Psoas muscle (tissue), 8 donors: Measurements from ENCODE around the gene EEF1E1. TPM values are rescaled to one million over a fixed set of nuclear protein-coding genes. Genes with fewer than 3 reads are reported as not detected.
A peak's percentile ranks its signal among the peaks of the same experiment; 100 is the strongest.

Source experiments
- ATAC-seq, 4 donors: fragments of 200-7000 bp; cut with Tn5 transposase; one replicate each; pipeline ENCODE4 v1.9.1; 2020; ENCODE audit warnings: moderate library complexity in 3 of 4, mild to moderate bottlenecking in 2 of 4
- DNase-seq, 2 donors: peaks; one replicate each; pipeline ENCODE4 v3.0.0-alpha.2; 2020
- H3K27ac ChIP-seq: fragments of 200-600 bp; one replicate; pipeline ENCODE4 v1.8.0; 2022
- H3K27me3 ChIP-seq, 3 donors: fragments of 200-600 bp in 1 of 3; one replicate each; pipeline versions ENCODE4 v1.6.1 to v1.8.0; 2013 to 2022; ENCODE audit warnings: low read length in 2 of 3, mild to moderate bottlenecking in 2 of 3, moderate library complexity in 1 of 3; ENCODE audit not compliant: insufficient read depth in 3 of 3
- H3K36me3 ChIP-seq, 2 donors: fragments of 200-600 bp in 1 of 2; one replicate each; pipeline versions ENCODE4 v1.6.1 to v1.8.0; 2013 to 2022; ENCODE audit warnings: low read depth in 1 of 2, mild to moderate bottlenecking in 1 of 2, moderate library complexity in 1 of 2; ENCODE audit not compliant: insufficient read depth in 1 of 2
- H3K4me1 ChIP-seq: fragments of 200-600 bp; one replicate; pipeline ENCODE4 v1.8.0; 2022
- H3K4me3 ChIP-seq: fragments of 200-600 bp; one replicate; pipeline ENCODE4 v1.8.0; 2022; ENCODE audit warnings: mild to moderate bottlenecking
- H3K9me3 ChIP-seq: fragments of 200-600 bp; one replicate; pipeline ENCODE4 v1.8.0; 2022
- WGBS, 3 donors: extraction: QIAGEN DNeasy Blood & Tissue Kit; methylation state at CpG; one replicate each; pipeline versions ENCODE4 v1.1.6 to v1.1.7; 2013; 5-methylcytosine and 5-hydroxymethylcytosine counted together
- intact Hi-C, 2 donors: fragments of 100-400 bp; cut with DNase I; formaldehyde crosslinking; loops; one replicate each; pipeline versions ENCODE4 v1.11.0 to v1.14.2; 2022
- polyA plus RNA-seq, 3 donors: library from polyadenylated mRNA; stranded (reverse); fragments of 200-250 nt; gene quantifications; one replicate each; pipeline ENCODE4 v1.2.3, GENCODE V29; 2013
- total RNA-seq, 4 donors: library from RNA; stranded (reverse); fragmentation: NEBNext Ultra II Directional in 2 of 4; extraction: Animal tissue kit (Norgen Biotek cat#: 25700) in 2 of 4; gene quantifications; one replicate each; pipeline versions ENCODE4 v1.2.1 to v1.2.4, GENCODE V29; 2021 to 2023
- TF ChIP-seq, protein P1 (sequence below): fragments of 200-600 bp; IDR thresholded peaks from one replicate; pipeline ENCODE4 v1.8.0; 2022; ENCODE audit warnings: antibody characterized with exemption
- donor health status: healthy with polysubstance abuse.
- donor health status: DM: no; HTN: no; CAD: no; lungs with moderate emphysema.
- donor health status: Bipolar disorder and iron deficiency.
- donor health status: healthy.
- donor health status: DM: yes; HTN: yes; CAD: no.
- donor health status: DM: no; HTN: no; CAD: no.
- donor health status: DM: no; HTN: no; CAD: no.
- donor health status: DM: yes; HTN: yes; CAD: no.

Gene EEF1E1
- total and polyA plus RNA-seq, 7 donors = 12.8 to 24.6 (median 14.0) TPM

DNA sequence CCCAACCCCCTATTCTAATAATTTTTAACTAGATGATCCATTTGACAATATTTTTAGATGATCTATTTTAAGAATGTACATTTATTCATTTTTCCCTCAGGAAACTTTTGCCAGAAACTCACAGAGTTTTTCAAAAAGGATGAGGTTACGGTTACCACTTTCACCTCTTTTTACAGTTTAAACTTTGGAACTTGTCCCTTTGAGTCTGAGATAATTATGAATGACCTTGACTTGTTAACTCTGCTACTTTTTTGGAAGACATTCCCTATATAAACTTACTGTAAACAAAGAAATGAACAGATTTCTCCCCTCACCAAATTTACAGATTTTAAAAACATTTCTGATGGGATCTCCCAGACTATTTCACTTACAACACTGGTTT lies 19.8 kb downstream of the EEF1E1 start:
- WGBS, 3 donors = 92 to 94% (median 93%) methylated on average over 1 of the region's 1 CpG
- intact Hi-C loops = no loop called here
- H3K4me3 ChIP-seq = no peak overlapping the region
- H3K27me3 ChIP-seq = no peaks in the 10 kb centered on the region
- DNase-seq = no peak
- peaks cover 0 to 3% of the 10 kb centered on the region in 2 donors for H3K36me3 ChIP-seq
- no peak for ATAC-seq
- TF ChIP-seq, protein P1, sequence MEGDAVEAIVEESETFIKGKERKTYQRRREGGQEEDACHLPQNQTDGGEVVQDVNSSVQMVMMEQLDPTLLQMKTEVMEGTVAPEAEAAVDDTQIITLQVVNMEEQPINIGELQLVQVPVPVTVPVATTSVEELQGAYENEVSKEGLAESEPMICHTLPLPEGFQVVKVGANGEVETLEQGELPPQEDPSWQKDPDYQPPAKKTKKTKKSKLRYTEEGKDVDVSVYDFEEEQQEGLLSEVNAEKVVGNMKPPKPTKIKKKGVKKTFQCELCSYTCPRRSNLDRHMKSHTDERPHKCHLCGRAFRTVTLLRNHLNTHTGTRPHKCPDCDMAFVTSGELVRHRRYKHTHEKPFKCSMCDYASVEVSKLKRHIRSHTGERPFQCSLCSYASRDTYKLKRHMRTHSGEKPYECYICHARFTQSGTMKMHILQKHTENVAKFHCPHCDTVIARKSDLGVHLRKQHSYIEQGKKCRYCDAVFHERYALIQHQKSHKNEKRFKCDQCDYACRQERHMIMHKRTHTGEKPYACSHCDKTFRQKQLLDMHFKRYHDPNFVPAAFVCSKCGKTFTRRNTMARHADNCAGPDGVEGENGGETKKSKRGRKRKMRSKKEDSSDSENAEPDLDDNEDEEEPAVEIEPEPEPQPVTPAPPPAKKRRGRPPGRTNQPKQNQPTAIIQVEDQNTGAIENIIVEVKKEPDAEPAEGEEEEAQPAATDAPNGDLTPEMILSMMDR = no peak
- no peaks in the 10 kb centered on the region for H3K9me3 ChIP-seq
- peak overlapping the region; percentile 57 for H3K27ac ChIP-seq
- peaks cover 22% of the 10 kb centered on the region for H3K4me1 ChIP-seq

GRCh38 chr6:8080362-8081151 lies 21.8 kb downstream of the EEF1E1 start:
- Histone ChIP-seq H3K9me3 (no peaks in the 10 kb centered on the region), H3K36me3 (no peaks in the 10 kb centered on the region), H3K4me3 (no peak overlapping the region), H3K27me3 (no peaks in the 10 kb centered on the region), H3K4me1 (peaks cover 22% of the 10 kb centered on the region), H3K27ac (no peak overlapping the region)
- ATAC-seq (no peak), DNase-seq (no peak)
- TF ChIP-seq, protein P1 = no peak
- intact Hi-C loops = no loop called here
- WGBS, 3 donors = 72 to 97% (median 92%) methylated on average over 4 of the region's 4 CpGs

DNA sequence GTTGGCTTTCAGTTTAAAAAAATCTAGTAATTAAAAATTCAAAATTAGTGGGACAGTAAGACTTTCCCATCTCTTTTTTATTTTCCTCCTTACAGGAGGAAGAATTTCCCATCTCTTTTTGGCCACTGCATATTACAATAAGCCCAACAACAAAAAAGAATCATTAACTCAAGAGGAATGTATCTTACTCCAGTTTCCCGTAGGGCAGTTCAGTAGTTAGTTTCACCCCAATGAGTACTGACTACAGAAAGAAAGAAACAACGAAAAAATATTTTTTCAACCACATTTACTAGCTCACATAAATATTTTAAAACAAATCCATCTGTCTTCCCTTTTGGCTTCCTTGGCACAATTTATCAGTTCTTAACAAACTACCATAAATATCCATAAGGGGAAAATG lies 23.2 kb downstream of the EEF1E1 start:
- 93 to 98% (median 95%) methylated on average over 2 of the region's 2 CpGs for WGBS, 3 donors
- no peak overlapping the region for H3K4me3 ChIP-seq
- no peaks in the 10 kb centered on the region for H3K9me3 ChIP-seq
- ATAC-seq = no peak
- no peaks in the 10 kb centered on the region for H3K36me3 ChIP-seq
- no peaks in the 10 kb centered on the region for H3K27me3 ChIP-seq
- intact Hi-C loops = no loop called here
- DNase-seq = no peak
- H3K4me1 ChIP-seq = peaks cover 12% of the 10 kb centered on the region
- no peak overlapping the region for H3K27ac ChIP-seq
- TF ChIP-seq, protein P1 = no peak

GRCh38 chr6:8077991-8078390 lies 24.4 kb downstream of the EEF1E1 start:
- intact Hi-C loops = no loop called here
- Histone ChIP-seq H3K27me3 (no peaks in the 10 kb centered on the region), H3K9me3 (no peaks in the 10 kb centered on the region), H3K4me1 (peaks cover 5% of the 10 kb centered on the region), H3K4me3 (no peak overlapping the region), H3K36me3 (no peaks in the 10 kb centered on the region), H3K27ac (no peak overlapping the region)
- DNase-seq (no peak), ATAC-seq (no peak)
- 92 to 95% (median 93%) methylated on average over 2 of the region's 2 CpGs for WGBS, 3 donors
- TF ChIP-seq, protein P1 = no peak

- ATAC-seq = no peak
- H3K36me3 ChIP-seq = no peaks in the 10 kb centered on the region
- intact Hi-C loops = no loop called here
Observed at GRCh38 chr6:8075704-8076103, 26.6 kb downstream of the EEF1E1 start.

More at GRCh38 chr6:8075704-8076103, 26.6 kb downstream of the EEF1E1 start:
- 85 to 93% (median 88%) methylated on average over 3 of the region's 3 CpGs for WGBS, 3 donors
- no peaks in the 10 kb centered on the region for H3K4me1 ChIP-seq
- H3K4me3 ChIP-seq = no peak overlapping the region
- TF ChIP-seq, protein P1 = no peak
- H3K27me3 ChIP-seq = no peaks in the 10 kb centered on the region
- no peak overlapping the region for H3K27ac ChIP-seq
- no peak for DNase-seq
- no peaks in the 10 kb centered on the region for H3K9me3 ChIP-seq
